ENCODE data around the gene ATP2A1.
"Not testable (repeated sequence)": the region's sequence is repeated elsewhere in the genome, so short reads cannot be mapped to it uniquely, and the experiment has no call there.

ATP2A1 gene

GRCh38 chr16:28938721-28939120 is 60.4 kb downstream of the ATP2A1 start:
- DNase-seq = no peak

- not testable (repeated sequence) for DNase-seq
Measured at GRCh38 chr16:28939825-28940224, 61.5 kb downstream of the ATP2A1 start.

GRCh38 chr16:28943281-28943680 is 65.0 kb downstream of the ATP2A1 start:
- no peak for DNase-seq

GRCh38 chr16:28946681-28947080 is 68.4 kb downstream of the ATP2A1 start:
- no peak for DNase-seq

- peak; percentile 100 for DNase-seq
Measured at GRCh38 chr16:28950648-28951409, 72.5 kb downstream of the ATP2A1 start, which contains the start of gene NFATC2IP. Gene NFATC2IP (plus strand): TSS chr16:28950937. CDS start chr16:28951012, 75 bp downstream.

- DNase-seq = no peak
Measured at GRCh38 chr16:28951410-28951943, 73.2 kb downstream of the ATP2A1 start.

Data from CD4-positive, alpha-beta T cell treated with Interleukin-21 for 1 hour (primary cell).